ENCODE results near the gene CRACR2B.

- TF ChIP-seq CTCF (conservative IDR thresholded peaks at IDR 0.05 in 1 of 2, IDR thresholded peaks at IDR 0.05 in 1 of 2; ENCODE audit: extremely low read depth in 1 of 2, insufficient read depth in 1 of 2, low read depth in 1 of 2, low read length in 2 of 2) (no peak), EZH2 (IDR thresholded peaks at IDR 0.05; ENCODE audit: borderline replicate concordance, low read length) (no peak)
Observed at GRCh38 chr11:788009-788640, 39.6 kb upstream of the CRACR2B start.

Measured in mammary epithelial cell (primary cell).